GM21360 (cell line): Measurements from ENCODE around the gene TRMU.
"Not testable (repeated sequence)": the region's sequence is repeated elsewhere in the genome, so short reads cannot be mapped to it uniquely, and the experiment has no call there.

Source experiments
- ATAC-seq: cut with Tn5 transposase; IDR thresholded peaks from one replicate; pipeline ENCODE4 v1.9.1; 2021; ENCODE audit warnings: mild to moderate bottlenecking, moderate library complexity; ENCODE audit not compliant: unreplicated experiment

The TRMU gene

DNA sequence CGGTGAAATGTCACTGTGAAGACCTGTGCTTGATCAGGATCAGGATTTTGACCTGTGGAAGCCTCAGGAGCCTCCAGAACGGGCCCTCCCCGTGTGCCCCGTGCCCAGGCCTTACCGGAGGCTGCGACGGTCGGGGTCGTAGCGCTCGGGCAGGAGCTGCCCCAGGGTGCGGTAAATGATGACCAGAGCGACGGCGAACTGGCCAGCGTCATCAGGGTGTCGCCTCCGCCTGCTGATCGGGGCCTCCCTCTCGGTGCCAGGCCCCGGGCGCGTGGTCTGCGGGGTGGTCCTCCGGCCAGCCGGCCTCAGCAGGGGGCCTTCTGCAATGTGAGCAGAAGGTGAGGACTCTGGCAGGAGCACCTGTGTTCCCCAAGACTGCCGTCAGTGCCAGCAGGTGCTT lies 46.2 kb downstream of the TRMU start:
- ATAC-seq: no peak

DNA sequence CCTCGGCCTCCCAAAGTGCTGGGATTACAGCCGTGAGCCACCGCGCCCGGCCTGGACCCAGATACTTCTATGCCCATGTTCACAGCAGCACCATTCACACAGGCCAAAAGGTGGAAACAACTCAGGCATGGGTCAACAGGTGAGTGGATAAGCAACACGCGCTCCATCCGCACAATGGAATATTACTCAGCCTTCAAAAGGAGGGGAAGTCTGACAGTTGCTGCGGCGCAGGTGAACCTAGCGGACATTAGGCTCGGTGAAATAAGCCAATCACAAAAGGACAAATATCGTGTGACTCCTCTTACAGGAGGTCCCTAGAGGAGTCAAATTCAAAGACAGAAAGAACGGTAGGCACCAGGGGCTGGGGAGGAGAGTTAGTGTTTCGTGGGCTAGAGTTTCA lies 47.0 kb downstream of the TRMU start:
- no peak for ATAC-seq

DNA sequence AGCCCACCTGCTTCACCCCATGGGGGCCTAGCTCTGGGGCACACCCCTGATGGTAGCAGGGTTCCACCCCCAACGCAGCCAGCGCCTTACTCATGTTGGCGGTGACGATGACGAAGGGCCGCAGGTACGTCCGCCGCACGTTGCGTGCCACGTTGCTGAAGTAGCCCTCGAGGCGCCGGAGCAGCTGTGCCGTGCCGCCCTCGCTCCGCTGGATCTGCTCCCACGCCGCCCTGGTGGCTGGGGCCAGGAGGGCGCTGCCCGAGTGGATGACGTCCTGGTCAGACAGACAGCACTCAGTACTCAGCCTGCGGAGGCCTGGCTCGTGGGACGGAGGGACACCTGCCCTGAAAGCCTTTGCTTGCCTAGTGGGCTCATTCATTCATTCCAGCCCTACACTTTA lies 50.8 kb downstream of the TRMU start:
- no peak for ATAC-seq

DNA sequence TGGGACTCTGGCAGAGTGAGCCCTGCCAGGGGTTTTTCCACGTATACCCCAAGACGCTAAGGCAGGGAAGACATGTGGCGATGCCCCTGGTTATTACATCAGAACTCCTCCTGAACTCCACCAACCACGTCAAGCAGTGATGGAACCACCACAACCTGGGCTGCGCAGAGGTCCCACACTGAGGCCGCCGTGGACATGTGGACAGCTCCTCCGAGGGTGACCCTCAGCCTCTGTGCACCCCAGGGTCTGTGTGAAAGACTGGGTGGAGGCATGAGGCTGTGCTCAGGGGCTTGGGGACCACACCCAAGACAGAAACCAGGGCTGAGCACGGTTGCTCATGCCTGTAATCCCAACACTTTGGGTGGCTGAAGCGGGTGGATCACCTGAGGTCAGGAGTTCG lies 52.2 kb downstream of the TRMU start:
- ATAC-seq: no peak

DNA sequence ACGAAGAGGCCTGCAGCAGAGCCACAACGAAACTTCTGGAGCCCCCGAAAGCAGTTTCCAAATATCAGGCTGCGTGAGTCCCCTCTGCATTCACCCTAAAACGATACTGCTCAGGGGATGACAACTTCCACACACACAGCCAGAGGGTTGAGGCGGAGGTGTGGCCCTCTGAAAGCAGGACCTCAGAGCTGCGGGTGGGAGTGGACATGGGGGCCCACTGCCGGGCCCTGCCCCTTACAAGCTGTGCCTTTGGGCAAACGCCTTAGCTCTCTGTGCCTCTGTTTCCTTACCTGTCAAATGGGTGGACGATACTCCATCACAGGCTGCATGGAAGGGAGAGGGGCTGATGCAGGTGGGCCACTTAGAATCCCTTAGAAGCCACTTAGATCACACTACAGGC lies 53.1 kb downstream of the TRMU start:
- ATAC-seq: no peak

DNA sequence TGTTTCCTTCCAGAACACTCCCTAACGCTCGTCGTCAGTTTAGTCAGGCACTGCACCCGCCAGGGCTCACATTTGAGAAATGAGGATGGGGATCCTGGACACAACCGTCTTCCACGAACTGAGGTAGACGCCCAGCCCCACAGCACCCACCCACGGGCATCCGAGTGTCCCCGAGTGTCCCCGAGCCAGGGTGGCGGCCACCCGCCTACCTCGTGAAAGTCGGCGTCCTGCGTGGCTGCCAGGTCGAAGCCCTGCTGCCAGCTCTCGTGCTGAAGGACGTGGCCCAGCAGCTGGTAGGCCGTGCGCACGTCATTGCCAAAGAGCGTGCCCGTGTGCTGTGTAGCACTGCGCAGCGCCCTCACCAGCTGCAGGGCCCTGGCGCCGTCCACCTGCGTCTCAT lies 53.6 kb downstream of the TRMU start:
- ATAC-seq: no peak

DNA sequence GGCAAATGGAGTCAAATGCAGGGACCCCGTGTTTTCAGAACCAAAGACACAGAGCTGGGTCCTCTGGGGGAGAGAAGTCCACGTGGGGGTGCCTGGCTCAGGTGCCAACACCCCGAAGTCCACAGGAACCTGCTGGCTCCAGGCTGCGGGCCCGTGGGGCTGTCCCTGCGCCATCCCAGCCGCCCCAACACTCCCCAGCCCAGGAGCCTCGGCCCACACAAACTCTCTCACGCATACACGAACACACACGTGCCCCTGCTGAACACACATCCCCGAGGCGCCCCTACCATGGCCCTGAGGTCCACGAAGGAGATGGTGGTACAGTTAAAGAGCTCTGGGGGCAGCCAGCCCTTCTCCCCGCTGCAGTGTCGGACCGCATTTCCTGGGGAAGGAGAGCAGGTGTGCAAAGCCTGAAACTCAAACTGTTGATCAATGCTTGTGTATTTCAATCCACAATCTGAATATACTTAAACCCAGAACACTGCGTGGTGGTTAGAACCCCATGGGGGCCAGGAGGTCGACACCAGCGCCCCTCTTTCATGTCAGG lies 54.7 kb downstream of the TRMU start:
- no peak for ATAC-seq

DNA sequence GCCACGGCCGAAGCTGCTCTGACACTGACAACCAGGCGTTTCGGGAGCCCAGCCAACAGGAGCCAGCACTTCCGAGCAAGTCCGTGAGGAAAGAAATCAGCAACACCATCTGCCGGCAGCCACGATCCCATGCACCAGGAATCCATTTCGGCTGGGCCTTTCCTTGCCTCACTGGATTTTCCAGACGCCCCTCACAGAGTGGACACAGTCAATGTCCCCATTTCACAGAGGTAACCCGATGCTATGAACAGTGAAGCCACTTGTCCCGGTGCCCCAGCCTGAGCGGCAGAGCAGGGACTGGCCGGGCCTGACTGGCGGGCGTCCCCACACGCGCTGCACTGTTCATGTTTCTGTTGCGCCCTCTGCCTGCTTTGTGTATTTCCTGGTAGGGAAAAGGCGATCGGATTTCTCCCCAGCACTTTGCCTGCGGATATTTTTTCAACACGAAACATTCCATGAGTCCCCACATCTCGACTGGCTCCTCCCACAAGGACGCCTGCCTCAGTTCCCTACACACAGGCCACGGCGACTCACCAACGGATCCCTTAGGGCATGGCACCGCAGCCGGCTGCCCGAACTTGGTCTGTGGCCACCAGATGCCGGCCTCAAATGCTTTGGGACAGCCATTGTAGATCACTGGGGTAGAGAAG lies 55.3 kb downstream of the TRMU start:
- no peak for ATAC-seq

DNA sequence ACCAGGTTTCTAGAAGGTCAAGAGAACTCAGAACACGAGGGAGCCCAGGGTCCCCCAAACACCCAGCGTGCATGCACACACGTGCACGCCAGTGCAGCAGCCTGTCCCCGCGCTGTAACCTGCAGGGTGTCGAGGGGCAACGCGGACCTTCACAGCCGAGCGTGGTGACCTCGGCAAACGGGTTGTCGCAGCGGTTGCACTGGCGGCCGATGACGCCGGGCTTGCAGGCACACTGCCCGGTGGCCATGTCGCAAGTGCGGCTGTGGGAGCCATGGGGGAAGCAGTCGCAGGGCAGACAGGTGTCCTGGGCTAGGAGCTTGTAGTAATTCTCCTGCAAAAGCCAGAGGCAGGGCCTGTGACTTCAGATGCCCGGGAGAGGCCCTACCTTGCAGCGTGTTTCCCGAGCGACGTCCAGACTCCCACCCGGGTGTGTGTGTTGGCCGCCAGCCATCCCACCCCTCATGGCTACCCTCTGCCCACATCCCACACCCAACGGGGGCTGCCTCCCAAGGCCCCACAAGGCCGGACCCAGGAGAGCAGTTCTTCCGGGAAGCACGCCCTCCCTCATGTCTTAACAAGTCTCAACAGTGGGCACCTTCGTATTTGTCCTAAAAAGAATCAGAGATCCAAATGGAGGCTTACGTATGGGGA lies 56.1 kb downstream of the TRMU start:
- ATAC-seq: no peak

DNA sequence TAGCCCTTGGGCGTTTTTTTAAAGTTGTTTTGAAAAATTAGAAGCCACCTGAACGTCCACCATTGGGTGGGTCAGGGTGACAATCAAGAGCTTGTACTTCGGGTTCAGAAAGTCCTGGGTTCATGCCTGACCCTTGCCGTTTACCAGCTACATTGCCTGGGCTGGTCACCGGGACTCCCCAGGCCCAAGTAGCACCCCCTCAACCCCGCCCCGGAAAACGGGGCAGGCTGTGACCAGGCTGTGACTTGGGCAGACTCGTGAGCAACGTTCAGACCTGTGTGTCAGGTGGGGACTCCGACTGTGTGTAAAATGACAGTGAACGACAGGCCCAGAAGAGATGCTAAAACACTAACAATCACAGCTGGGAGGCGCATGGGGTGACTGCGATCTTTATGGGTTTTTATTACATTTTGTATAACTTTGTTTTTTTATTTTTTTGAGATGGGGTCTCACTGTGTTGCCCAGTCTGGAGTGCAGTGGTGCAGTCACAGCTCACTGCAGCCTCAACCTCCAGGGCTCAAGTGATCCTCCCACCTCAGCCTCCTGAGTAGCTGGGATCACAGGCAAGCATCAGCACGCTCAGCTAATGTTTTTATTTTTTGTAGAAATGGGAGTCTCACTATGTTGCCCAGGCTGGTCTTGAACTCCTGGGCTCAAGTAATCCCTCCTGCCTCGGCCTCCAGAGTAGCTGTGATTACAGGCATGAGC lies 56.8 kb downstream of the TRMU start:
- ATAC-seq: no peak

DNA sequence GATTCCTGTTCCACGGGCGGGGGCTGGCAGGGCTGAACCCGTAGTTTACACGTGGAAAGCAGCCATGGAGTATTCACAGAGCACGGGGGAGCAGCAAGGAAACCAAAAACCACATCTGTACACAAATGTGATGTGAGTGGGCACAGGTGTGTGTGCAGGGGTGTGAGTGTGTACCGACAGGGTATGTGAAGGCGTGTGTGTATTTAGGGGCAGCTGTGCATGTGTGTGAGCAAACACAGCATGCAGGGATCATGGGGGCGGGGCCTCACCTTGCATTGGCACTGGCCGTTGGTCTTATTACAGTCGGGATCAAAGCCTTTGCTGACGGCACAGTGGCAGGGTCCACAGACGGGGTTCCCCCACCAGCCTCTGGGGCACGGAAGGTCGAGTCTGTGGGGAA lies 58.4 kb downstream of the TRMU start:
- ATAC-seq: no peak

DNA sequence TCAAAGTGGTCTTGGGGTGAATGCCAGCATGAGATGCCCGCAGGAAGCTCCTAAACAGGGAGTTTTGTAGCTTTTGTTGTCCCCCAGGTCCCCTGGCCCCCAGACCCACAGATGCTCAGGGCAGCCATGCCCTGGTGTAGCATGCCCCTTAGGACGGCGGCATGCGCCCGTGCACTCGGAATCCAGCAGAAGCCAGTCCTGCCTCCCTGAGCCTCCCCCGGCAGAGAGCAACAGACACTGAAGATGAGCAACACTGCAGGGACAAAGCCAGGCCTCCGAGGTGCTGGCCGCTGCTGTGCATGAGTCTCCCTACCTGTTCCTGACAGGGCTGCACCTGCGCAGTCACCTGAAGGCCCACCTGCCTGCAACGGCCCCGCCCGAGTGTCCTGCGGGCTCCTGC lies 59.1 kb downstream of the TRMU start:
- no peak for ATAC-seq

DNA sequence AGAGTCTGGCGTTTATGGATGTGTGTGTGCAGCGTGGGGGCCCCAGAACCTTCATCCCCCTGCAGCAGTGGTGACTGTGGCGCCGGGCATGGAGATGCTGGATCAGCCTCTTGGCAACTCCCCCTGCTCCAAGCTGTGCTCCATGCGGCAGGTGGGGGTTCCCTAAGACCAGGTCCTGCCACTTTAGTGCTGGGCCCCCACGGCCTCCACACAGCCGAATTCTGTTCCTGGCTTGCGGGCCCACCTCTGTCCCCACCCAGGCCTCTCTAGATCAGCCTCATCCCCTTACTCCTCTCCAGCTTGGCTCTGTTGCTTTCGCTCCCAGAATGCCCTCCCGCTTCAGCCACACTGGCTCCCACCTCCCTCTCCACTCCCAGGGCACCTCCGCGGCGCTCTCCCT lies 59.6 kb downstream of the TRMU start:
- ATAC-seq: no peak

DNA sequence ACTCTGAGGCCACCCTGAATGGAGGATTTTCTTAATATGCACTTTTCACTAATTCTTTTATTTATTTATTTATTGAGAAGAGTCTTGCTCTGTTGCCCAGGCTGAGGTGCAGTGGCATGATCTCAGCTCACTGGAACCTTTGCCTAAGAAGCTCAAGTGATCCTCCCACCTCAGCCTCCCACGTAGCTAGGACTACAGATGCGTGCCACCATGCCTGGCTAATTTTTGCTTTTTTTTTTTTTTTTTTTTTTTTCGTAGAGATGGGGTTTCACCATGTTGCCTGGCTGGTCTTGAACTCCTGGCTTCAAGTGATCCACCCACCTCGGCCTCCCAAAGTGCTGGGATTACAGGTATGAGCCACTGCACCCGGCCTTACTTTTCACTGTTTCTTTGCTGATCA lies 61.5 kb downstream of the TRMU start:
- not testable (repeated sequence) for ATAC-seq

DNA sequence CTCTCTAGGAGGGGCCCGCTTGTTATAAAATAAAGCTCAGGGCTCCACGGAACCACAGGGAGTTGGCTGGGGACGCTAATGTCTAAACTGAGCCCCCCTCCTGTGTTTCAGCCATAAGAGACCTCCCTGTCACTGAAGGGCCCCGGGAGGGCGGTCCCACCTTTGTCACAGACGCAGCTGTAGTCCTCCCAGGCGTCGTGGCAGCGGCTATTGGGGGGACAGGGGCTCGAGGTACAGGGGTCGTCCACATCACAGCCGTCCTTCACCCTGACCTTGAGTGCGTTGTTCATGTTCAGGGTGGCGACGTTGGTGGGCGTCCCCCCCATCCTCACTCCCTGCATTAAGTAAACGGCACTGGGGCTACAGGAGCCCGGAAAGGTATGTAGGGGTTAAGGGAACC lies 62.0 kb downstream of the TRMU start:
- no peak for ATAC-seq

DNA sequence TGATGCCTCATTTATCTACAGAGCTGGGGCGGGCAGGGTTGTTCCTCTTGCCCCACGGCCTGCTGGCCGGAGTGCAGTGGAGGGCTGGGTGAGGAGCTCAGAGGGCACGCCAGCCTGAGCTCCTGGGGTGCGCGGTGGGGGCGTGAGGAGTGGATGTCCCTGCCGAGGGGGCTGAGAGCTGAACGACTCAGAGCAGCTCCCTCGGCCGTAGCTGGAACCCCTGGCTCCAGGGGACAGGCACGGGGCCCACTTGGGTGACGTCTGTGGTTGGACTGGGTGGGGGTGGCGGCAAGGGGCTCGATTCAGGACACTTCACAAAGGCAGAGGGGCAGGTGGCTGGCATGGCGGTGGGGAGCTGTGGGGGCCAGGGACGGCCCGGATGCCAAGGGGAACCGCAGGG lies 62.4 kb downstream of the TRMU start:
- no peak for ATAC-seq

DNA sequence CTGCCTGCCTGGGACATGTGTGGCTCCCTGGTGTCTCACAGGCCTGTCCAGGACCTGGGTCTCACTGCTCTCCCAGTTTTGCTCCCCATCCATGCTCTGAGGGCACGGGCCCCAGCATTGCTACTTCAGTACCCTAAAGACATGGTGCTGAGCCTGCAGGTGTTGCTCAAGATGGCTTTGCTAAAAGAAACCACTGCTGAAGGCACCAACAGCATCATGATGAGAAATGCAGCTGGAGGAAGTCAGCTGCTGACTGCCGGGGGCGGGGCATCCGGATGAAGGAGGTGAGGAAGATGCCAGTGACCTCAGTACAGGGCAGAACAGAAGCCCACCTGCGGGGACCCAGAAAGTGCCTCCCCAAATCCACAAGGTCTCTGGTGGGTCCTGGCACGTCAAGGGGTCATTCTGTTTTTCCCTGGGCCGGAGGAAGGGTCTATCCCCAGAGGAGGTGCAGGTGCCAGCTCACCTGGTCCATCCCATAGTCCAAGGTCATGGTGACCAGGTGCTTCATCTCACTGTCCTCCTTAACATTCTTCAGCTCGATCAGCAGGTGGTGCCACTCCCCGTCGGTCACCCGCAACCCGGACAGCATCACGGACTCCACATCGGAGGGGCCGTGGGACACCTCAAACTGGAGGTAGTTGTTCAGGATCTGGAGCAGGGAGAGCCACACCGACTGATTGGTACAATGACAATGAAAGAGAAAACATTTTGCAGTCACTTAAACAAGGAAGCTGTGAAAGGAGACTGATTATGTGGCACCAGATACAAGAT lies 63.9 kb downstream of the TRMU start:
- no peak for ATAC-seq

DNA sequence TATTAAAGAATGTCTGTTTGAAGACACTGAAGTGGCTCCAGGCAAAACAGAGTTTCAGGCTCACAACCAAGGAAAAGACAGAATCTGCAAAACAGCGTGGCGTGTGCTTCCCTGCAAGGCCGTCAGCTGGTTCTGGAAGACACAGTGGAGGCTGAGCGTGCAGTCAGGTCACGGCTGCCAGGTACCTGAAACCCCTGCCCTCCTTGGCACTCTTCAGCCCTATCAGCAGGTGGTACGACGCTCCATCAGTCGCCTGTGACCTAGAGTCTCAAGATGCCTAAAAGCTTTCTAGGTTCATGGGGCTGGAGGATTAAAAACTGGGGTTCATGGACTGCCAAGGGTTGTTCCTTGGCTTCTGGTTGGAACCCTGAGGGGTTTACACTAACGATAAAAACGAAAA lies 65.9 kb downstream of the TRMU start:
- ATAC-seq: no peak

DNA sequence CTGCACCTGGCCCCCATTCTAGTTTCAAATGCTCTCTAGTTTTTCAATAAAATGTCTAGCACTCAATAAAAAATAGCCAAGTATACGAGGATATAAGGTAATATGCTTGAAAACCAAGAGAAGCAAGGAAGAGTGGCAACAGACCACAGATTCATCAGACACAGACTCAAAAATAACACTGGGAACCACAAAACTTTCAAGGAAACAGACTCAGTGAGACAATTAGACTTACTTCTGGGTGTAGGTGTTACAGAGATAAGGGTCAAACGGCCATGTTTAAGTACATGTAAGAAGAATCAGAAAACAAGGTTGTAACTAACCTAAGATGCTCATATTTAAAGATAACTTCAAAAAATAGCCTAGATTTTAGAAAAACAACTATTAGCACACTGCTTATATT lies 67.0 kb downstream of the TRMU start:
- ATAC-seq: no peak

DNA sequence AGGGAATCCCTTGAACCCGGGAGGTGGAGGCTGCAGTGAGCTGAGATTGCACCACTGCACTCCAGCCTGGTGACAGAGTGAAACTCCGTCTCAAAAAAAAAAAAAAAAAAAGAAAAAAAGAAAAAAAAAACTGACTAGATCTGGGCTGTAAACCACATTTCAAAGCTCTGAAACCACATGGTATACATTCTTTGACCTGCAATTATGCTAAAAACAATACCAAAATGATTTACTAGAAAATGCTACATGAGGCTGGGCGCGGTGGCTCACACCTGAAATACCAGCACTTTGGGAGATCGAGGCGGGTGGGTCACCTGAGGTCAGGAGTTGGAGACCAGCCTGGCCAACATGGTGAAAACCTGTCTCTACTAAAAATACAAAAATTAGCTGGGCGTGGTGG lies 68.4 kb downstream of the TRMU start:
- not testable (repeated sequence) for ATAC-seq

DNA sequence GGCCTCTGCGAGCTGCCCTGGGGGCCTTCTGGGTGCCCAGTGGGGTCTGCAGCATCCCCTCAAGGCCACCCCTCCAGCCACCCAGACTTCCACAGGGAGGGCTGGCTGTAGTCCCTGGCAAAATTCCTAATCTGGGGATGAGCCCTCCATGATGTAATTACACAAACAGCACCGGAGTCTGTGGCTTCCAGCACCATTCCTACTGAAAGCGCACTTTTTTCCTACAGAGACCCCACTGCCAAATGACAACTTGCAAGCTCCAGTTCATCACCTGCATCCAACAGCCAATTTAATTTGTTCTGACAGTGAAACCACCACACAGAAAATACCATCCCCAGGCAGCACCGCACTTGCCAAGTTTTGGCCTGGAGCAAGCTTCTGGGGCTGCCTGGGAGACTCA lies 70.4 kb downstream of the TRMU start:
- no peak for ATAC-seq
